GM12891 (cell line): ENCODE results near the gene DCLK1.

Experiments used
- POLR2A ChIP-seq: IDR thresholded peaks from 2 replicates; pipeline ENCODE4 v1.6.1; 2011; ENCODE audit warnings: low read depth, low read length, control low read depth
- POLR2AphosphoS5 ChIP-seq: IDR thresholded peaks from 2 replicates; pipeline ENCODE4 v1.6.1; 2011; ENCODE audit warnings: low read depth, low read length, control low read depth

DNA sequence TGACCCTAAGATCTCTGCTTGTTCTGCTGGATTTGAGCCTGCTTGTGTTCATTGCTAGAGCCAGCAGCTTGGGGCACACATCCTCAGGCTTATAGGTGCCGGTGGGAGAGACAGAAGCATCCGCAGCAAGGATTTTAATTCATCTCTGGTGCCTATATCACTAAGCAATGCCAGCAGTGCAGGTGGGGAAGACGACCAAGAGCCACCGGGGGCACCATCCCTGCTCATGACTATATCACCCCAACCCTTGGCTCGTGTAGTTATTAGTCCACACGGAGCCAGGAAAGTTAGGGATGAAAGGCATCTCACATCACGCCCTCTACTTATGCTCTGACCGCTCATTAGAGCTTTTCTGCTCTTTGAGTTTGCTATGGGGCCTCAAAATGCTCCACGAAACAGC is 298.2 kb downstream of the DCLK1 start:
- no peak for TF ChIP-seq POLR2AphosphoS5
- no peak for TF ChIP-seq POLR2A
